GM18873 (cell line): ENCODE data around the gene ACSL5.
A peak's percentile ranks its signal among the peaks of the same experiment; 100 is the strongest.
"Not testable (repeated sequence)": the region's sequence is repeated elsewhere in the genome, so short reads cannot be mapped to it uniquely, and the experiment has no call there.

Experiments
- ATAC-seq: cut with Tn5 transposase; IDR thresholded peaks from one replicate; pipeline ENCODE4 v1.9.1; 2021; ENCODE audit warnings: mild to moderate bottlenecking, moderate library complexity, moderate number of reproducible peaks; ENCODE audit not compliant: unreplicated experiment, low FRiP score

Gene ACSL5

DNA sequence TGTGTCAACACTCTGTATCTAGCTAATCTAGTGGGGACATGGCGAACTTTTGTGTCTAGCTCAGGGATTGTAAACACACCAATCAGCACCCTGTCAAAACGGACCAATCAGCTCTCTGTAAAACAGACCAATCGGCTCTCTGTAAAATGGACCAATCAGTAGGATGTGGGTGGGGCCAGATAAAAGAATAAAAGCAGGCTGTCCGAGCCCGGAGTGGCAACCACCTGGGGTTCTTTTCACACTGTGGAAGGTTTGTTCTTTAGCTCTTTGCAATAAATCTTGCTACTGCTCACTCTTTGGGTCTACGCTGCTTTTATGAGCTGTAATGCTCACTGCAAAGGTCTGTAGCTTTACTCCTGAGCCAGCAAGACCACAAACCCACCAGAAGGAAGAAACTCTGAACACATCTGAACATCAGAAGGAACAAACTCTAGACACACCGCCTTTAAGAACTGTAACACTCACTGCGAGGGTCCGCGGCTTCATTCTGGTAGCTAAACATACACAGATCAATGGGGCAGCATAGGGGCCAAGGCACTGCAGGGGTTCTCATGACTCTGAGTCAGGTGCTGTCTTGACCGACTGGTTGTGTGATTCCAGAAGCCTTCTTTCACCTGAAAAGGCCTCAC lies 1.6 kb upstream of the ACSL5 start:
- not testable (repeated sequence) for ATAC-seq

DNA sequence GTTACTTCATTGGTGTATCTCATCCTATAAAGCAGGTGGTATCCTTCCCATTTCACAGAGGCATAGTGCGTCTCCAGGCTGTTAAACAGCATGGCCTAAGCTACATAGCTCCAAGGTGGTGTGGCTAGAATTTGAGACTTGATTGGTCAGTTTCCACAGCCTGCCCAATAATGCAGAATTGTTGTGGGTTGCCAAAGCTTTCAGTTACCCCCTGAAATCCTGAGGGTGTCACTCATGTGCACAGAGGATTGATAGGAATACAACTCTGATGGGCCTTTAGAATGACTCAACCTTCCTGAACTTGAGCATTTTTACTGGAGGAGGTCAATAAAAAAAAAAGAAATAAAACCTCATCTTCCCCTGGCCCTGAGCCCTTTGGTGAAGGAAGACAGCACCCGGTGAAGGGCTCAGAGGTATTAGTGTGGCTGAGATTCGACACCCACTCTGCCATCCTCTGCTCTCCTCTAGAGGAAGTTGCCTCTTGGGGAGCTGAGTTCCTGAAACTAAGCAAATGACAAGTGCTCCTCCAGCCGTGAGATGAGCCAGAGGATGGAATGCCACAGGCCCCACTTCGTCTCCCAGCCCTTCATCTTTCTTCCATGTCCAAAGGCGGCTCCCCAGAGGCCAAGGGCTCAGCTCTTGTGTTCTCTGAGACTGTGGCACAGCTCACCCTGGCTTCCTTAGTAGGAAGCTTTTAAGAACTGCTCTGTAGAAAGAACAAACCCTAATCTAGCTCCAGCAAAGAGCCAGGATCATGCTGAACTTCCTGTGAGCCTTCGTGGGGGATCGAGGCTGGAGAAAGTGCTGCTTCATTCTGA lies 1.0 kb downstream of the ACSL5 start:
- ATAC-seq = no peak

GRCh38 chr10:112375721-112376395 lies 1.9 kb downstream of the ACSL5 start:
- peak; percentile 86 for ATAC-seq

- ATAC-seq = peak; percentile 24
These were observed 2.5 kb downstream of the ACSL5 start for GRCh38 chr10:112376396-112376790.

GRCh38 chr10:112377116-112377515 lies 3.2 kb downstream of the ACSL5 start:
- not testable (repeated sequence) for ATAC-seq

DNA sequence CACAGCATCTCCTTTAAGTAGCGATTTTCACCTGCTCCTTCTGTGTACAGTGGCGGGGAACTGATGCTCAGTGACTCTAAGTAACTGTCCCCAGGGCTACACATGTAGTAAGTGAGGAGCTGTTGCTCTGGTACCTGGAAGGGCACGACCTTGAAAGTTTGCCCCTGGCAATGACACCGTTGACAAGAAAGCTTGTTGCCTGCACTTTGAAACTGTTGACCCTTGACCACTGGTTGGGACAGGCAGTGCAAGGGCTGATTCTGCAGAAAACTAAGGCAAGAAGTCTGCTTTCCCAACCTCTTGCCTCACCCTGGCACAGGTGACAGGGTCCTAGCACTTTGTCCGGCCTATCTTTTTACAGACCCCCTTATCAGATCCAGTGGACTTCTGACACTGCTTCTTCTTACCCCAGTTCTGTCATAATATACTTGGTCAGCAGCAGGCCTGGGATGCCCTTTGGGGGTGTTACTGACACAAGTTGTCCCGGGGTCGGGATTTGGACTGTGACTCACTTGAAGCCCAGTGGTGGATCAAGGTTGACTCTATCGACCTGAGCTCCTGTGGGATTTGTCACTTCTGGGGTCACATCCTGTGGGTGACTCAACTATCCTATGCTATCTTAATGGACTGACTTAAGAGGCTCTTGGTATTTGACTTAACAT lies 5.8 kb downstream of the ACSL5 start:
- no peak for ATAC-seq

- ATAC-seq = no peak
These were observed 8.8 kb downstream of the ACSL5 start for GRCh38 chr10:112382515-112383235.

- no peak for ATAC-seq
These were observed 9.4 kb downstream of the ACSL5 start for GRCh38 chr10:112383325-112383724.

GRCh38 chr10:112384141-112384540 lies 10.2 kb downstream of the ACSL5 start:
- no peak for ATAC-seq

GRCh38 chr10:112385201-112385600 lies 11.3 kb downstream of the ACSL5 start:
- no peak for ATAC-seq

GRCh38 chr10:112388056-112388455 lies 14.1 kb downstream of the ACSL5 start:
- ATAC-seq = not testable (repeated sequence)

- no peak for ATAC-seq
These were observed 14.6 kb downstream of the ACSL5 start for GRCh38 chr10:112388548-112388947.

GRCh38 chr10:112389271-112389822 lies 15.4 kb downstream of the ACSL5 start:
- peak; percentile 59 for ATAC-seq

GRCh38 chr10:112390125-112390703 lies 16.3 kb downstream of the ACSL5 start:
- ATAC-seq = no peak

GRCh38 chr10:112393341-112393740 lies 19.4 kb downstream of the ACSL5 start:
- no peak for ATAC-seq

GRCh38 chr10:112393827-112394226 lies 19.9 kb downstream of the ACSL5 start:
- ATAC-seq = no peak

GRCh38 chr10:112394475-112394875 lies 20.6 kb downstream of the ACSL5 start:
- ATAC-seq = no peak

DNA sequence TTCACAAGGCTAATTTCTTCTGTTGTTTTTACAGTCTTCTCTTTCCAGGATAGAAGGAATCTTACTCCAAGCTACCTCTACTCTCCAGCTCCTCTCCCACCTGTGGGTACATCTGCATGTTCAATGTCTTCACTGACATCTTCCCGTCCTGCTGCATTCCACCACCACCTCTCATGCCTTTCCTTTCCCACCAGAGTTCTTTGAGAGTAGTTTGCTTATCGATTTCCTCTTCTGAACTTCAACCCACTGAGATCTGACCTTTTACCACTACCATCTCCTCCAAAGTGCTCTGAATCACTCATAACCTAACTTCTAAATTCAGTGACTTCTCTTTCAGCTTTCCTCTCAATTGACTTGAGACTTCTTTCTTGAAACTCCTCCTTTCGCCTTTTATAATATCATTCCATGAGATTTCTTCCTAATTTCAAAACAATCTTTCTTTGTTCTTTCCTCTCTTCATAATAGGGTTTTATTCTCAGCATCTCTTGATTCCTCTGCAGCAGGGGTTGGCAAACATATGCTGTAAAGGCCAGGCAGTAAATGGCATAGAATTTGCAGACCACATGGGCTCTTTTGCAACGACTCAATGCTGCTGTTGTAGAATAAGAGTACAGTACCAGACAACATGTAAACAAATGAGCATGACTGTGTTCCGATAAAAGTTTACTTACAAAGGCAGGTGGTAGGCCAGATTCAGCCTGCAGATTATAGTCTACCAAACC lies 22.1 kb downstream of the ACSL5 start:
- no peak for ATAC-seq

GRCh38 chr10:112397592-112397991 lies 23.7 kb downstream of the ACSL5 start:
- ATAC-seq = no peak
